SH-SY5Y (cell line): ENCODE results near the gene XPO4.

Experiments
- GATA2 ChIP-seq: IDR thresholded peaks from 2 replicates; pipeline ENCODE4 v1.6.1; 2011; ENCODE audit warnings: mild to moderate bottlenecking, low read depth, low read length
- GATA3 ChIP-seq: IDR thresholded peaks from 2 replicates; pipeline ENCODE4 v1.6.1; 2011; ENCODE audit warnings: low read depth, mild to moderate bottlenecking, low read length, moderate library complexity

DNA sequence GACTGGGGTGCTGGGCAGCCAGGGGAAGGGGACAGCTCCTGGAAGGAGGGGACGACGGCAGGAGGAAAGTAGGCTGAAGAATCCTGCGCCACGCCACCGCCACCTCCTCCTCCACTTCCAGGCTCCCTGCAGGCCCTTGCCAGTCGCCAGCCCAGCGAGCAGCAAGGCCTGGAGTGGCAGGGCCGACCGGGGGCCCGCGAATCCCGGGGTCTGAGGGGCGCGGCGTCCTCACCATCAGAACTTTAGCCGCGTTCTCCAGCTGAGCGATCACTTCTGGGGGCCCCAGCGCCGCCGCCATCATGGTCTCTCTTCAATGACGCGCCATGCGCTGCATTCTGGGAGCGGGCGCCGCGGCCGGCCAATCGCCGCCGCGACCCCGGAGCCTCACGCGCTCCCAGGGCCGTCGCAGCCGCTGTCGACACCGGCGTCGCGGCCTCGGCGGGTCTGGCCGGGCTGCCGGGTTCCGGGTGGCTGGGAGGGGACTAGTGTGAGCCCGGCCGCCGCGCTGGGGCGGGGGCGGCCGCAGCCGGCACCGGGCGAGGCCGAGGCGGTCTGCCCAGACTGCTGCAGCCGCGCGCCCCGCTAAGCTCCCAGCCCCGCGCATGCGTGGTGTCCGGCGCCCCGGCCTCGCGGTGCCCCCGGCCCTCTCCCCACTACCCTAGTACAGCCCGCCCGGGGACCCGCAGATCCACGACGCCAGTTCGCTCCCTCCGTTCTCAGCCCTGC lies at the start of gene XPO4:
- TF ChIP-seq GATA3 (no peak), GATA2 (no peak)
